ENCODE measurements around the gene TMTC2.

Gene TMTC2

DNA sequence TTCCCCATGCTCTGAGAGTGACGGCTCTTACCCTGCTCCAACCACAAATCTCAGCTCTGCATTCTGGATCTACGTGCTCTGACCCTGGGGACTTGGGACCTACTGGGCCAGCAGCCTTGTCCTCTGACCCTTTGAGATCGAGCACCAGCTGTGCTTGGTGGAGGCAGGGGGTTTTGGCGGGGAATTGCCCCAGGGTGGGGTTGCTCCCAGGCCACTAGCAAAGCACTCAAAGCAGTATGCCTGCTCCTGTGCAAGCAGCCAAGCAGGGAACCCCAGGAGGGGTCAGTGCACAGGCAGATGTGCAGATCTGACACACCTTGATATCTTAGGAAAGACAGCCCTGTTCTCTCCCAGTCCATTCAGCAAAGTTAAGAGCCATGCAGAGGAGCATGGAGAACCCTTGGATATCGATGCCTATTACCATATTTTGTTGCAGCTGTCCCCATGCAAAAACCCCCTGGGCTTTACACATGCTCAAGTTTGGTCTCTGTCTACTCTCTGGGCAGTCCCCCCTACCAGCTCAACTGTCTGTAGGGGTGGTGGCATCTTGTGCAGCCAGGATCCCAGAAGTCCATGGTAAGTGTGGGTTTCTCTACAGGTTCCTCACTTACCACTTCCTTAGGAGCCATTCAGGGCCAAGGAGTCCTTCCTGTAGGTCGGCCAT lies 319.0 kb downstream of the TMTC2 start:
- Histone ChIP-seq H3K4me1 (ENCODE audit: control insufficient read depth, insufficient read depth, low read length) (no peaks in the 10 kb centered on the region), H3K36me3 (ENCODE audit: insufficient read depth, low read length) (no peaks in the 10 kb centered on the region), H3K4me3 (ENCODE audit: low read length) (no peak overlapping the region), H3K4me2 (ENCODE audit: low read length) (no peak overlapping the region), H3K9me3 (replicated peaks; ENCODE audit: low read length) (peaks cover 4% of the 10 kb centered on the region), H3K9ac (ENCODE audit: low read depth, low read length) (no peak overlapping the region), H3K27me3 (ENCODE audit: control insufficient read depth, insufficient read depth, low read length) (no peaks in the 10 kb centered on the region)

DNA sequence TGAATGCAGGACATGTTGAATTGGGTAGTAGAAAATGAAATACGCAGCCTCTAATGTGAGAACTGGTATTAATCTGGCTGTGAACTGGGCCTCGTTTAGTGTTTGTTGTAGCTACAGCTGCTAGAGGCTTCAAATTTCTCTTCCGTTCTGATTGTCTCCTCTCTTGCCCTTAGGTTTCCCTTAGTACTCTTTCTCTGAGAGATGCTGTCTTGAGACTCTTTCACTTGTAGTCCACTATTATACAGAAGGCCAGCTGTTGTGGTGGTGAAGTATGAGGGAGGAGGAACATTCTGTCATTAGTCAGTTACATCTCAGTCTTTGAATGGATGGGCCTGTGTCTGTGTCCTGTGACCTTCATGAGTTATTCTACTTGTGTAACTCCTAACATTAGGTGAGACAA lies 322.0 kb downstream of the TMTC2 start:
- H3K9ac ChIP-seq (ENCODE audit: low read depth, low read length), result no peak overlapping the region
- H3K4me3 ChIP-seq (ENCODE audit: low read length), result no peak overlapping the region
- H3K4me1 ChIP-seq (ENCODE audit: control insufficient read depth, insufficient read depth, low read length), result no peaks in the 10 kb centered on the region
- H3K27me3 ChIP-seq (ENCODE audit: control insufficient read depth, insufficient read depth, low read length), result no peaks in the 10 kb centered on the region
- H3K9me3 ChIP-seq (replicated peaks; ENCODE audit: low read length), result peaks cover 4% of the 10 kb centered on the region
- no peaks in the 10 kb centered on the region for H3K36me3 ChIP-seq (ENCODE audit: insufficient read depth, low read length)
- no peak overlapping the region for H3K4me2 ChIP-seq (ENCODE audit: low read length)

GRCh38 chr12:83010169-83010804 lies 323.6 kb downstream of the TMTC2 start:
- H3K36me3 ChIP-seq (ENCODE audit: insufficient read depth, low read length), result no peaks in the 10 kb centered on the region
- no peak overlapping the region for H3K9ac ChIP-seq (ENCODE audit: low read depth, low read length)
- peaks cover 4% of the 10 kb centered on the region for H3K9me3 ChIP-seq (replicated peaks; ENCODE audit: low read length)
- H3K4me1 ChIP-seq (ENCODE audit: control insufficient read depth, insufficient read depth, low read length), result no peaks in the 10 kb centered on the region
- no peaks in the 10 kb centered on the region for H3K27me3 ChIP-seq (ENCODE audit: control insufficient read depth, insufficient read depth, low read length)
- H3K4me3 ChIP-seq (ENCODE audit: low read length), result no peak overlapping the region
- no peak overlapping the region for H3K4me2 ChIP-seq (ENCODE audit: low read length)

DNA sequence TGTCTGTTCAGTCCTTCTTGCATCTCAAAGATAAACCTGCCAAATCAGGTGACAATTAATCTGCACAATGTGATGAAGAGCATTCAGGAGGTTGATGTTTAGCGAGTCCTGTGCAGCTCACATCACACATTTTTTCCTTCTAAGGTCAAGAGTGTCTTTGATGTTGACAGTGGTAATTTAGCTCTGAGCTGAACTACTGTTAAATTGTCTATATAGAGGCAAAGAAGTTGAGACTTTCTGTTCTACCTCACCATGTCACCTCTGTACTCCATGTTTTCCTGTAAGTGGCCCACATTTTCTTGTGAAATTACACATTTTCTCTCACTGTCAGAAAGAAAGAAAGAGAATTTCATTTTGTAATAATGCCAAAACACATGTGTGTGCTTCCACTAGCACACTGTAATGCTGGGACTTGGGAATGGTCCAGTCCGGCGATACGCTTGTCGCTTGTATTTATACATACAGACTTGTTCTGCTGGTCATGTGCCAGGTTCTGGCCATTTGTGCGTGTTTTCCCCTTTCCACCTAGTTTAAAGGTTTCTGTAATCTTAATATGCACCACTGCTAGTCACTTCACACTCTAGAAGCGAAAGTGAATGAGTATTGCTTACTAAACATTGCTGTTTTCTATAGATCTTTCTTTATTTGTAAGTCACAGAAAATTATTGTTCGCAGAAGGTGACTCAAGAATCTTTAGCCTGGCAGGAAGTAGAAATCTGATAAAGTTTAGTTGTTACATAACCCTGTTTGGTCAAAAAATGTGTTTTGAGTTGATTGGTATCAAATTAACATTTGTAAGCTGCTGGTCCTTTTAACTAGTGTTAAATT lies 328.9 kb downstream of the TMTC2 start:
- Histone ChIP-seq H3K4me1 (ENCODE audit: control insufficient read depth, insufficient read depth, low read length) (peaks cover 12% of the 10 kb centered on the region), H3K27me3 (ENCODE audit: control insufficient read depth, insufficient read depth, low read length) (no peaks in the 10 kb centered on the region), H3K4me2 (ENCODE audit: low read length) (peak overlapping the region; percentile 81), H3K9me3 (replicated peaks; ENCODE audit: low read length) (no peaks in the 10 kb centered on the region), H3K9ac (ENCODE audit: low read depth, low read length) (no peak overlapping the region), H3K36me3 (ENCODE audit: insufficient read depth, low read length) (no peaks in the 10 kb centered on the region), H3K4me3 (ENCODE audit: low read length) (peak overlapping the region; percentile 56)

GRCh38 chr12:83016218-83016835 lies 329.6 kb downstream of the TMTC2 start:
- H3K27me3 ChIP-seq (ENCODE audit: control insufficient read depth, insufficient read depth, low read length), result no peaks in the 10 kb centered on the region
- H3K9me3 ChIP-seq (replicated peaks; ENCODE audit: low read length), result no peaks in the 10 kb centered on the region
- H3K4me2 ChIP-seq (ENCODE audit: low read length), result peak overlapping the region; percentile 81
- H3K4me3 ChIP-seq (ENCODE audit: low read length), result peak overlapping the region; percentile 56
- H3K9ac ChIP-seq (ENCODE audit: low read depth, low read length), result no peak overlapping the region
- H3K36me3 ChIP-seq (ENCODE audit: insufficient read depth, low read length), result no peaks in the 10 kb centered on the region
- peaks cover 12% of the 10 kb centered on the region for H3K4me1 ChIP-seq (ENCODE audit: control insufficient read depth, insufficient read depth, low read length)

DNA sequence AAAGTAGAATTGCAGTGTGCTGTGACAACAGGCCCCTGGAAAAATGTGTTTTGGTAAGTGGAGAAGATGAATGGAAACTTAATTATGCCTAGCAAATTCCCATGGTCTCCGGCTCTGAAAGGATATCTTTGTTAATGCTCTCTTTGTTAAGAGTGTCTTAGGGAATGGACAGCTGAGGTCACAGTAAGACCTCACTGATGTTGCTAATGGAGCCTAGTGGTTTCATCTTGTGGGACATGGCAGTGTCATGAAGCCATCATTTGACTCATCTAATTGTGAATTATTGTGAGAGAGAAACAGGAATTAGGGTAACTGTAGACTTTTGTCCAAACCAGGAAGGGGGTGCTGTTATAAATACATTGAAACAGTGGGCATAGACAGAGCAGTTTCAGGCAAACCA lies 330.3 kb downstream of the TMTC2 start:
- Histone ChIP-seq H3K4me1 (ENCODE audit: control insufficient read depth, insufficient read depth, low read length) (peaks cover 12% of the 10 kb centered on the region), H3K27me3 (ENCODE audit: control insufficient read depth, insufficient read depth, low read length) (no peaks in the 10 kb centered on the region), H3K4me3 (ENCODE audit: low read length) (no peak overlapping the region), H3K9ac (ENCODE audit: low read depth, low read length) (no peak overlapping the region), H3K4me2 (ENCODE audit: low read length) (no peak overlapping the region), H3K36me3 (ENCODE audit: insufficient read depth, low read length) (no peaks in the 10 kb centered on the region), H3K9me3 (replicated peaks; ENCODE audit: low read length) (no peaks in the 10 kb centered on the region)

DNA sequence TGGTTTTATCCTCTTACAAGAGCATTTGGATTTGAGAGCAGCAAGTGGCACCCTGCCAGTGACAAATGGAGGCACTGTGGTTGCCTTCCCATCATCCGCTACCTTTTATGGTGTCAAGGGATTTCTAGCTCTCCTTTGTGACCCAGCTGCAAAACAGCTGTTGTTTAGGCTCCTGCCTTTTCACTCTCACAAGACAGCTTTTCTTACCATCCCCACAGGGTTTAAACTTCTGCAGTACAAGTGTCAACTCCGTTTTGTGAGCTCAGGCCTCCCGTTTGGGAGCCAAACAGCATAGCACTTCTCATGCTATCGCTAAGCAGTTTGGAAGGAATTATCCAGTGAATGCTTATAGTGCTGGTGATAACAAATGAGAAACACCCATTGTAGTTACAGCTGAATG lies 331.4 kb downstream of the TMTC2 start:
- H3K9ac ChIP-seq (ENCODE audit: low read depth, low read length), result no peak overlapping the region
- peaks cover 12% of the 10 kb centered on the region for H3K4me1 ChIP-seq (ENCODE audit: control insufficient read depth, insufficient read depth, low read length)
- no peaks in the 10 kb centered on the region for H3K36me3 ChIP-seq (ENCODE audit: insufficient read depth, low read length)
- no peaks in the 10 kb centered on the region for H3K9me3 ChIP-seq (replicated peaks; ENCODE audit: low read length)
- H3K4me2 ChIP-seq (ENCODE audit: low read length), result no peak overlapping the region
- no peaks in the 10 kb centered on the region for H3K27me3 ChIP-seq (ENCODE audit: control insufficient read depth, insufficient read depth, low read length)
- no peak overlapping the region for H3K4me3 ChIP-seq (ENCODE audit: low read length)

DNA sequence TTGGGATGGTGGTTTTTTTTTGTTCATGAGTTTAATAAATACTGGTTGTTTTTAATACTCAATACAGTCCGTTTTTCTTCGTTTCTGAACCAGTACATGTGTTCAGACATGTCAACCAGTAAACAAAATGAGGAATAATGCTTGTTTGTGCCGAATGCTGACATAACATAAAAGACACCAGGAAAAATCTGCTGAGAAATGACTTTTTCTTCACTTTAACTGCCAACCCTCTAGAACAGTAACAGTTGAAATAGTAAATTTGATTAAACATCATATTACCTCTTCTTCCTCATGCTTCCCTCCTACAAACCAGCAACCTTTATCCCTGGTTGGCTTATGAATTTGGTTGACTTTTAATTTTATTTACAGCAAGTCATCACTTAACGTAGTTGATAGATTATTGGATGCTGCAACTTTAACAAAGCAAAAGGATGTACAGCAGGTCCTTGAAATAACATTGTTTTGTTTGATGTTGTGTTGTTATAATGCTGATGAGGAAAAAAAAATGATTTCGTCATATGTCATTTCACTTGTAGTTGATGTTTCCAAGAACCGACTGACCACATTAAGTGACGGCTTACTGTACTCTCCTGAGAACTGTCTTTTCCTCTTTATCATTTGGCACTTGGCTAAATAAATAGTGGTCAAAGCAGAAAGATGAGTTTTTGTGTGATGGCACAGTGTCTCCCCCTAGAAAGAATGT lies 340.5 kb downstream of the TMTC2 start:
- no peak overlapping the region for H3K4me2 ChIP-seq (ENCODE audit: low read length)
- no peaks in the 10 kb centered on the region for H3K36me3 ChIP-seq (ENCODE audit: insufficient read depth, low read length)
- no peaks in the 10 kb centered on the region for H3K9me3 ChIP-seq (replicated peaks; ENCODE audit: low read length)
- no peaks in the 10 kb centered on the region for H3K27me3 ChIP-seq (ENCODE audit: control insufficient read depth, insufficient read depth, low read length)
- no peak overlapping the region for H3K4me3 ChIP-seq (ENCODE audit: low read length)
- no peaks in the 10 kb centered on the region for H3K4me1 ChIP-seq (ENCODE audit: control insufficient read depth, insufficient read depth, low read length)
- H3K9ac ChIP-seq (ENCODE audit: low read depth, low read length), result no peak overlapping the region

GRCh38 chr12:83031196-83031595 lies 344.5 kb downstream of the TMTC2 start:
- no peak overlapping the region for H3K9ac ChIP-seq (ENCODE audit: low read depth, low read length)
- H3K4me3 ChIP-seq (ENCODE audit: low read length), result no peak overlapping the region
- no peaks in the 10 kb centered on the region for H3K9me3 ChIP-seq (replicated peaks; ENCODE audit: low read length)
- no peaks in the 10 kb centered on the region for H3K36me3 ChIP-seq (ENCODE audit: insufficient read depth, low read length)
- no peaks in the 10 kb centered on the region for H3K27me3 ChIP-seq (ENCODE audit: control insufficient read depth, insufficient read depth, low read length)
- no peak overlapping the region for H3K4me2 ChIP-seq (ENCODE audit: low read length)
- no peaks in the 10 kb centered on the region for H3K4me1 ChIP-seq (ENCODE audit: control insufficient read depth, insufficient read depth, low read length)

- Histone ChIP-seq H3K4me1 (ENCODE audit: control insufficient read depth, insufficient read depth, low read length) (no peaks in the 10 kb centered on the region), H3K4me3 (ENCODE audit: low read length) (no peak overlapping the region), H3K36me3 (ENCODE audit: insufficient read depth, low read length) (no peaks in the 10 kb centered on the region)
Measured at GRCh38 chr12:83036847-83037246, 350.1 kb downstream of the TMTC2 start.

DNA sequence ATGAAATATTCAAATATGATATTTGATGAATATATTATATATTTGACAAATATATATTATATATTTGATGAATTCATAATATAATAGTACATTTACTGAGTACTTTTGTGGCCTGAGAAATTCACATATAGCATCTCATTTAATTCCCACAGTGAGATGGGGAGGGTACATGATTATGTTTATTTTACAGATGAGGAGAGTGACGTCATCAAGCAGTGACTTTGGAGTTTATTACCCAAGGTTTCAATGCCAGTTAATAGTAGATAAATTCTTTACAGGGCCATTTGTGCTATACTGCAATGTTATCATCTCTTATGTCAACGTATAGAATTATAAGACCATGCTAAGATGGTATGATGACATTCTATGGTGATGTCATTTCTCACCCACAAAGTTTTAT lies 352.7 kb downstream of the TMTC2 start:
- no peaks in the 10 kb centered on the region for H3K9me3 ChIP-seq (replicated peaks; ENCODE audit: low read length)
- H3K4me1 ChIP-seq (ENCODE audit: control insufficient read depth, insufficient read depth, low read length), result peaks cover 12% of the 10 kb centered on the region
- no peak overlapping the region for H3K9ac ChIP-seq (ENCODE audit: low read depth, low read length)
- H3K36me3 ChIP-seq (ENCODE audit: insufficient read depth, low read length), result no peaks in the 10 kb centered on the region
- no peak overlapping the region for H3K4me2 ChIP-seq (ENCODE audit: low read length)
- no peak overlapping the region for H3K4me3 ChIP-seq (ENCODE audit: low read length)
- no peaks in the 10 kb centered on the region for H3K27me3 ChIP-seq (ENCODE audit: control insufficient read depth, insufficient read depth, low read length)

More at GRCh38 chr12:83036847-83037246, 350.1 kb downstream of the TMTC2 start:
- Histone ChIP-seq H3K4me2 (ENCODE audit: low read length) (no peak overlapping the region), H3K27me3 (ENCODE audit: control insufficient read depth, insufficient read depth, low read length) (no peaks in the 10 kb centered on the region), H3K9me3 (replicated peaks; ENCODE audit: low read length) (no peaks in the 10 kb centered on the region), H3K9ac (ENCODE audit: low read depth, low read length) (no peak overlapping the region)

Data from skeletal muscle satellite cell (primary cell).